Brain microvascular endothelial cell (primary cell): ENCODE data around the gene PGLYRP3.

ENCODE experiments used
- DNase-seq: peaks from one replicate; pipeline ENCODE4 v3.0.0-alpha.2; 2020
- H3K27ac ChIP-seq: fragments of 250-450 bp; sonication (Bioruptor Pico); 2 replicates; pipeline ENCODE4 v1.5.1; 2020; ENCODE audit warnings: mild to moderate bottlenecking, moderate library complexity
- H3K27me3 ChIP-seq: fragments of 250-450 bp; sonication (Bioruptor Pico); replicated peaks from 2 replicates; pipeline ENCODE4 v1.5.1; 2020; ENCODE audit warnings: mild to moderate bottlenecking
- H3K36me3 ChIP-seq: fragments of 250-450 bp; sonication (Bioruptor Pico); replicated peaks from 2 replicates; pipeline ENCODE4 v1.5.1; 2020; ENCODE audit warnings: mild to moderate bottlenecking
- H3K4me3 ChIP-seq: 2 replicates; pipeline ENCODE4 v1.5.1; 2011; ENCODE audit warnings: low read depth, mild to moderate bottlenecking, control low read depth, low read length, moderate library complexity
- in situ Hi-C: cut with HindIII; loops from 2 replicates; pipeline ENCODE4 v1.10.0; 2017; ENCODE audit warnings: low sequenced_read_pairs, low pct_ligation_motif_present
- TF ChIP-seq, protein P1 (sequence below): IDR thresholded peaks from 2 replicates; pipeline ENCODE4 v1.5.1; 2011; ENCODE audit warnings: low read depth, mild to moderate bottlenecking, moderate library complexity, low read length, control low read depth, inconsistent platforms; ENCODE audit errors: missing control alignments

The PGLYRP3 gene

GRCh38 chr1:153345187-153346076, 32.7 kb upstream of the PGLYRP3 start:
- Histone ChIP-seq H3K27ac (no peak overlapping the region), H3K27me3 (no peaks in the 10 kb centered on the region), H3K36me3 (no peaks in the 10 kb centered on the region), H3K4me3 (no peak overlapping the region)
- TF ChIP-seq, protein P1, sequence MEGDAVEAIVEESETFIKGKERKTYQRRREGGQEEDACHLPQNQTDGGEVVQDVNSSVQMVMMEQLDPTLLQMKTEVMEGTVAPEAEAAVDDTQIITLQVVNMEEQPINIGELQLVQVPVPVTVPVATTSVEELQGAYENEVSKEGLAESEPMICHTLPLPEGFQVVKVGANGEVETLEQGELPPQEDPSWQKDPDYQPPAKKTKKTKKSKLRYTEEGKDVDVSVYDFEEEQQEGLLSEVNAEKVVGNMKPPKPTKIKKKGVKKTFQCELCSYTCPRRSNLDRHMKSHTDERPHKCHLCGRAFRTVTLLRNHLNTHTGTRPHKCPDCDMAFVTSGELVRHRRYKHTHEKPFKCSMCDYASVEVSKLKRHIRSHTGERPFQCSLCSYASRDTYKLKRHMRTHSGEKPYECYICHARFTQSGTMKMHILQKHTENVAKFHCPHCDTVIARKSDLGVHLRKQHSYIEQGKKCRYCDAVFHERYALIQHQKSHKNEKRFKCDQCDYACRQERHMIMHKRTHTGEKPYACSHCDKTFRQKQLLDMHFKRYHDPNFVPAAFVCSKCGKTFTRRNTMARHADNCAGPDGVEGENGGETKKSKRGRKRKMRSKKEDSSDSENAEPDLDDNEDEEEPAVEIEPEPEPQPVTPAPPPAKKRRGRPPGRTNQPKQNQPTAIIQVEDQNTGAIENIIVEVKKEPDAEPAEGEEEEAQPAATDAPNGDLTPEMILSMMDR: no peak
- in situ Hi-C loops: no loop called here
- DNase-seq: no peak

GRCh38 chr1:153344718-153345025, 31.9 kb upstream of the PGLYRP3 start:
- TF ChIP-seq, protein P1: no peak
- DNase-seq: no peak
- no peak overlapping the region for H3K4me3 ChIP-seq
- H3K27me3 ChIP-seq: no peaks in the 10 kb centered on the region
- no peaks in the 10 kb centered on the region for H3K36me3 ChIP-seq
- in situ Hi-C loops: no loop called here
- H3K27ac ChIP-seq: no peak overlapping the region

DNA sequence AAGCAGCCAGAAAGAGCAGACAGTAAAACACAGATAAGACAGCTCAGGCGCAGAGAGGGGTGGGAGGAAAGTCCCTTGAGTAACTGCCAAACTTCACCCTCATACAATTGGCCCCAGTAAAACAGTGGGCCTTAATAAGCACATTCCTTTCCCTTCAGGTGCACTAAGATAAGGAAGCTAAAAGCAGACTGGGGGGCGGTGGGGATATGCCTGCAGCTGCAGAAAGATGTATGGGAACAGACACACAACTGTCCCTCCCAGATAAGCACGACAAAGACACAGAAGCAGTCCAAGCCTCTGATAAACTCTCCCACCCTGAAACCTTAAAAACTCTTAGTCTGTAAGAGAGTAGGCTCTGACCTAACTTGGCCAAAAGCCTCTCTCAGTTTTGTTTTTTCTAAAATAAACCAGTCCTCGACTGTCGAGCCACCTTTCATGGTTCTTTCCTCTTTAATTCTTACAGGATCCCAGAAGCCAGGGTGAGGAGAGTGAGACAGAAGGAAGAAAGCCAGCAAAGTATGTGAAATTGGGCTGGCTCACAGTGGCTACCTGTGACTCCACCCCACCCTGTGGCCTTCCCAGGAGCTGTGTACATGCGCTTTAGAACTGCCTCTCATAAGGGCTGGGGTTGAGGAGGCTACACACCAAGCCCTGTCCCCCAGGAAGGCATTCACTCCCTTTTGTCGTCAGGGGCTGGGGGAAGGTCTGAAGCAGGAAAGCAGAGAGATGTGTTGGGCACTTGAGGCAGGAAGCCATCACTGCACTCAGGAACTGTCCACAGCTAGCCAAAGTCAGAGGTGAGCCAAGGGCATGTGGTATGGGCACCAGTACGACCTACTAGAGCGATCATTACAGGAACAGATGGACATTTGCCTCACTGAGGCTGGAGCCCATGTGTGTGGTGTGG, 31.3 kb upstream of the PGLYRP3 start:
- TF ChIP-seq, protein P1: no peak
- no peak overlapping the region for H3K27ac ChIP-seq
- in situ Hi-C loops: no loop called here

DNA sequence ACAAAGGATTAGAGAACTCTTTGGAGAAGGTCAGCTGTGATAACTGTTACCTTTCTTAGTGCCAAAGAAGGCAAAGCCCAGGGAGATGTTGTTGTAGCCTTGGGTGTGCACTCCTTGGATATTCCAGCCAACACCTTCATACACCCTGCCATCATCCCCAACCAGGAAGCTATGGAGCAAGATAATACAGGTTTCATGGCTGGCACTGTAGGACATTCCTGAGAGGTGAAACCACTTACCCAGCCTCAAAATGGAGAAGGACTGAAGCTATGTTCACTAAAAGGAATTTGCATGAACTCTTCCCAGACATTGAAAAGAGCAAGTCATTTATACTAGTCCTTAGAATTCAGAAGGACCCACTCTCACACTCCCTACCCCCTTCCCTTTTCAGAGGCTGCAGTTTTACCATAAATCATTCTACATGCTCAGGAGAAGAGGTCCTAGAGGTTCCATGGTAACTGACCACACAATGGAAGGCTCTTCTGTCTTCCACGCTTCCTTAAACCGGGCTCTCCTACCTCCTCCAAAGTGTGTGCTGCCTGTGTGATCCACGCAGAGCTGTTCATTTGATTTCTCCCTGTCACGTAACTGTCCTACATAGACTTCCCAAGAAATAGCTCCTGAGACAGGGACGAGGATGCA, 30.4 kb upstream of the PGLYRP3 start:
- Histone ChIP-seq H3K27ac (no peak overlapping the region), H3K27me3 (no peaks in the 10 kb centered on the region), H3K4me3 (no peak overlapping the region), H3K36me3 (no peaks in the 10 kb centered on the region)
- TF ChIP-seq, protein P1: no peak
- in situ Hi-C loops: no loop called here
- no peak for DNase-seq

More for the DNA sequence above, 31.3 kb upstream of the PGLYRP3 start:
- no peak for DNase-seq
- no peak overlapping the region for H3K4me3 ChIP-seq
- H3K36me3 ChIP-seq: no peaks in the 10 kb centered on the region
- H3K27me3 ChIP-seq: no peaks in the 10 kb centered on the region

DNA sequence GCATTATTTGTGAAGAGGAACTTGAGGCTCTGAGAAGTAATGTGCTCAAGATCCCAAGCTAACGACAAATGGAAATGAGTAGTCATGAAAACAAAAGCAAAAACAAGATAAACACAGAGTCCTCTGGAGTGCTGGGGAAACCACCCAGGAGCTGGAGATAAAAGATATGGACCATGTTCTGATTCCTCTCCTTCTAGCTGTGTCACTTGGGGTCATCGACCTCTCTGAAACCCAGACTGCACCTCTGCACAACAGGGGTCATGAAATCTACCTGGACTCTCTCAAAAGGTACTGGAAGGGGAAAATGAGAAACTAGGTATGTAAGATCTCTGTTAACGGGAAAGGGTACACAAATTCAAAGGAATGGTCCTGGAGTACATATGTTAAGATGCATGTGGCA, 29.4 kb upstream of the PGLYRP3 start:
- H3K36me3 ChIP-seq: no peaks in the 10 kb centered on the region
- no peak for DNase-seq
- no peak overlapping the region for H3K27ac ChIP-seq
- TF ChIP-seq, protein P1: no peak
- H3K4me3 ChIP-seq: no peak overlapping the region
- no peaks in the 10 kb centered on the region for H3K27me3 ChIP-seq
- in situ Hi-C loops: no loop called here
